K562 (cell line): ENCODE measurements around the gene ARID4B. TPM values are rescaled to one million over a fixed set of nuclear protein-coding genes. Genes with fewer than 3 reads are reported as not detected.
A peak's percentile ranks its signal among the peaks of the same experiment; 100 is the strongest.

Source experiments
- BCLAF1 ChIP-seq, 2 experiments: fragments of 450-650 bp in 1 of 2; IDR thresholded peaks; 2 replicates each; pipeline ENCODE4 v1.6.1; 2011 to 2017; ENCODE audit warnings: low read depth in 2 of 2, antibody characterized with exemption in 1 of 2, borderline replicate concordance in 1 of 2, low read length in 1 of 2, mild to moderate bottlenecking in 1 of 2, mixed read lengths in 1 of 2; ENCODE audit not compliant: control insufficient read depth in 1 of 2
- ELF1 ChIP-seq: fragments of 200-800 bp; sonication (Bioruptor generic); IDR thresholded peaks from 2 replicates; pipeline ENCODE4 v1.6.1; 2016; ENCODE audit warnings: missing genetic modification characterization, missing compliant biosample characterization
- HNRNPUL1 ChIP-seq: fragments of 200-400 bp; formaldehyde crosslinking; IDR thresholded peaks from 2 replicates; pipeline ENCODE4 v1.6.1; 2017; ENCODE audit warnings: low read length
- IRF2 ChIP-seq: sonication (generic); formaldehyde crosslinking; IDR thresholded peaks from 2 replicates; pipeline ENCODE4 v1.8.1; 2022; ENCODE audit warnings: mild to moderate bottlenecking, missing genetic modification reagents
- MCM5 ChIP-seq: fragments of 450-650 bp; IDR thresholded peaks from 2 replicates; pipeline ENCODE4 v1.6.1; 2016; ENCODE audit warnings: low read depth
- MTA1 ChIP-seq: fragments of 450-650 bp; IDR thresholded peaks from 2 replicates; pipeline ENCODE4 v1.6.1; 2017; ENCODE audit warnings: borderline replicate concordance
- NCOA2 ChIP-seq, 2 experiments: fragments of 450-650 bp; IDR thresholded peaks; 2 replicates each; pipeline ENCODE4 v1.6.1; 2018; ENCODE audit warnings: mild to moderate bottlenecking in 2 of 2, moderate library complexity in 1 of 2; ENCODE audit not compliant: partially characterized antibody in 2 of 2
- POLR2AphosphoS5 ChIP-seq: IDR thresholded peaks from 2 replicates; pipeline ENCODE4 v1.6.1; 2011; ENCODE audit warnings: mild to moderate bottlenecking, low read depth, low read length, moderate library complexity; ENCODE audit not compliant: control insufficient read depth, insufficient read depth
- POLR2G ChIP-seq: fragments of 200-400 bp; formaldehyde crosslinking; IDR thresholded peaks from 2 replicates; pipeline ENCODE4 v1.6.1; 2017; ENCODE audit warnings: low read depth, mild to moderate bottlenecking, antibody characterized with exemption, low read length, moderate library complexity
- RBM34 ChIP-seq: fragments of 200-400 bp; formaldehyde crosslinking; IDR thresholded peaks from 2 replicates; pipeline ENCODE4 v1.6.1; 2018; ENCODE audit warnings: low read length, borderline replicate concordance; ENCODE audit not compliant: insufficient read depth
- RUNX1 ChIP-seq: sonication (generic); IDR thresholded peaks from 2 replicates; pipeline ENCODE4 v1.6.1; 2016; ENCODE audit warnings: antibody characterized with exemption, low read depth
- TCF7 ChIP-seq: sonication (generic); IDR thresholded peaks from 2 replicates; pipeline ENCODE4 v1.6.1; 2016; ENCODE audit warnings: antibody characterized with exemption, borderline replicate concordance
- ZBED1 ChIP-seq: IDR thresholded peaks from 2 replicates; pipeline ENCODE4 v1.6.1; 2014
- ZNF668 ChIP-seq: fragments of 250-450 bp; sonication (Bioruptor Pico); IDR thresholded peaks from 2 replicates; pipeline ENCODE4 v1.8.0; 2022; ENCODE audit warnings: mild to moderate bottlenecking, inconsistent platforms
- polyA plus RNA-seq, 8 experiments: library from polyadenylated mRNA; depleted of rRNA in 4 of 8; stranded (reverse) in 5 of 8; unstranded in 3 of 8; fragments of >200 nt; fragmentation: Nextera tagmentation in 2 of 8; fragmentation: Illumina TruSeq in 1 of 8; extraction: Ambion mirVana in 2 of 8; extraction: Trizol in 1 of 8; gene quantifications; 2 replicates each; pipeline versions ENCODE4 v1.2.1 to v1.2.3, GENCODE V29; 2011 to 2014; ENCODE audit warnings: inconsistent platforms in 1 of 8, missing spikeins in 1 of 8
- total RNA-seq, 7 experiments: library from RNA; depleted of rRNA in 6 of 7; stranded (reverse); fragments of >200 nt in 6 of 7; fragmentation: Illumina TruSeq in 2 of 7; extraction: Trizol in 2 of 7; gene quantifications; 2 replicates each; pipeline versions ENCODE4 v1.2.1 to v1.2.3, GENCODE V29; 2011 to 2021; ENCODE audit warnings: low replicate concordance in 1 of 7
- TF ChIP-seq, protein P1 (sequence below): sonication (generic); formaldehyde crosslinking; IDR thresholded peaks from 2 replicates; pipeline ENCODE4 v1.8.0; 2022; ENCODE audit warnings: mild to moderate bottlenecking, missing genetic modification reagents, borderline replicate concordance
- TF ChIP-seq, protein P2 (sequence below): sonication (generic); formaldehyde crosslinking; IDR thresholded peaks from 2 replicates; pipeline ENCODE4 v1.8.0; 2023; ENCODE audit warnings: missing genetic modification reagents, mild to moderate bottlenecking, borderline replicate concordance
- TF ChIP-seq, protein P3 (sequence below): fragments of 250-450 bp; sonication (Bioruptor Pico); IDR thresholded peaks from 2 replicates; pipeline ENCODE4 v1.8.0; 2021; ENCODE audit warnings: moderate library complexity, mild to moderate bottlenecking, inconsistent platforms

Gene ARID4B
- total and polyA plus RNA-seq, 9 of the 15 experiments (the other 6 are each of a cell fraction or from before 2014, with no cell fraction given) = 8.4 to 38.9 (median 18.5) TPM

- TF ChIP-seq BCLAF1 (IDR thresholded peaks at IDR 0.05; ENCODE audit: borderline replicate concordance in 1 of 2, control insufficient read depth in 1 of 2, low read depth in 2 of 2, low read length in 1 of 2) (no peak), RBM34 (no peak), IRF2 (CRISPR knock-in tag) (no peak), ZNF668 (no peak), HNRNPUL1 (no peak), TCF7 (no peak), NCOA2 (IDR thresholded peaks at IDR 0.05; ENCODE audit: partially characterized antibody in 2 of 2) (no peak), MTA1 (no peak), ELF1 (tag) (no peak), RUNX1 (no peak), ZBED1 (no peak), MCM5 (no peak), POLR2AphosphoS5 (peak; percentile 57; the same call in 1 of the 2 replicates), POLR2G (peak; percentile 87)
- TF ChIP-seq, protein P1, sequence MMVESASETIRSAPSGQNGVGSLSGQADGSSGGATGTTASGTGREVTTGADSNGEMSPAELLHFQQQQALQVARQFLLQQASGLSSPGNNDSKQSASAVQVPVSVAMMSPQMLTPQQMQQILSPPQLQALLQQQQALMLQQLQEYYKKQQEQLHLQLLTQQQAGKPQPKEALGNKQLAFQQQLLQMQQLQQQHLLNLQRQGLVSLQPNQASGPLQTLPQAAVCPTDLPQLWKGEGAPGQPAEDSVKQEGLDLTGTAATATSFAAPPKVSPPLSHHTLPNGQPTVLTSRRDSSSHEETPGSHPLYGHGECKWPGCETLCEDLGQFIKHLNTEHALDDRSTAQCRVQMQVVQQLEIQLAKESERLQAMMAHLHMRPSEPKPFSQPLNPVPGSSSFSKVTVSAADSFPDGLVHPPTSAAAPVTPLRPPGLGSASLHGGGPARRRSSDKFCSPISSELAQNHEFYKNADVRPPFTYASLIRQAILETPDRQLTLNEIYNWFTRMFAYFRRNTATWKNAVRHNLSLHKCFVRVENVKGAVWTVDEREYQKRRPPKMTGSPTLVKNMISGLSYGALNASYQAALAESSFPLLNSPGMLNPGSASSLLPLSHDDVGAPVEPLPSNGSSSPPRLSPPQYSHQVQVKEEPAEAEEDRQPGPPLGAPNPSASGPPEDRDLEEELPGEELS (CRISPR knock-in tag) = 0 out of 2 replicates have a peak, but pooled peaks have one; percentile 51
- TF ChIP-seq, protein P2, sequence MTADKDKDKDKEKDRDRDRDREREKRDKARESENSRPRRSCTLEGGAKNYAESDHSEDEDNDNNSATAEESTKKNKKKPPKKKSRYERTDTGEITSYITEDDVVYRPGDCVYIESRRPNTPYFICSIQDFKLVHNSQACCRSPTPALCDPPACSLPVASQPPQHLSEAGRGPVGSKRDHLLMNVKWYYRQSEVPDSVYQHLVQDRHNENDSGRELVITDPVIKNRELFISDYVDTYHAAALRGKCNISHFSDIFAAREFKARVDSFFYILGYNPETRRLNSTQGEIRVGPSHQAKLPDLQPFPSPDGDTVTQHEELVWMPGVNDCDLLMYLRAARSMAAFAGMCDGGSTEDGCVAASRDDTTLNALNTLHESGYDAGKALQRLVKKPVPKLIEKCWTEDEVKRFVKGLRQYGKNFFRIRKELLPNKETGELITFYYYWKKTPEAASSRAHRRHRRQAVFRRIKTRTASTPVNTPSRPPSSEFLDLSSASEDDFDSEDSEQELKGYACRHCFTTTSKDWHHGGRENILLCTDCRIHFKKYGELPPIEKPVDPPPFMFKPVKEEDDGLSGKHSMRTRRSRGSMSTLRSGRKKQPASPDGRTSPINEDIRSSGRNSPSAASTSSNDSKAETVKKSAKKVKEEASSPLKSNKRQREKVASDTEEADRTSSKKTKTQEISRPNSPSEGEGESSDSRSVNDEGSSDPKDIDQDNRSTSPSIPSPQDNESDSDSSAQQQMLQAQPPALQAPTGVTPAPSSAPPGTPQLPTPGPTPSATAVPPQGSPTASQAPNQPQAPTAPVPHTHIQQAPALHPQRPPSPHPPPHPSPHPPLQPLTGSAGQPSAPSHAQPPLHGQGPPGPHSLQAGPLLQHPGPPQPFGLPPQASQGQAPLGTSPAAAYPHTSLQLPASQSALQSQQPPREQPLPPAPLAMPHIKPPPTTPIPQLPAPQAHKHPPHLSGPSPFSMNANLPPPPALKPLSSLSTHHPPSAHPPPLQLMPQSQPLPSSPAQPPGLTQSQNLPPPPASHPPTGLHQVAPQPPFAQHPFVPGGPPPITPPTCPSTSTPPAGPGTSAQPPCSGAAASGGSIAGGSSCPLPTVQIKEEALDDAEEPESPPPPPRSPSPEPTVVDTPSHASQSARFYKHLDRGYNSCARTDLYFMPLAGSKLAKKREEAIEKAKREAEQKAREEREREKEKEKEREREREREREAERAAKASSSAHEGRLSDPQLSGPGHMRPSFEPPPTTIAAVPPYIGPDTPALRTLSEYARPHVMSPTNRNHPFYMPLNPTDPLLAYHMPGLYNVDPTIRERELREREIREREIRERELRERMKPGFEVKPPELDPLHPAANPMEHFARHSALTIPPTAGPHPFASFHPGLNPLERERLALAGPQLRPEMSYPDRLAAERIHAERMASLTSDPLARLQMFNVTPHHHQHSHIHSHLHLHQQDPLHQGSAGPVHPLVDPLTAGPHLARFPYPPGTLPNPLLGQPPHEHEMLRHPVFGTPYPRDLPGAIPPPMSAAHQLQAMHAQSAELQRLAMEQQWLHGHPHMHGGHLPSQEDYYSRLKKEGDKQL (CRISPR knock-in tag) = no peak
- TF ChIP-seq, protein P3, sequence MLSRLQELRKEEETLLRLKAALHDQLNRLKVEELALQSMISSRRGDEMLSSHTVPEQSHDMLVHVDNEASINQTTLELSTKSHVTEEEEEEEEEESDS = no peak
Observed at GRCh38 chr1:235327559-235328270, at the start of gene ARID4B (continued).
